SK-N-SH (cell line): ENCODE data around the gene CYP1B1. TPM values are rescaled to one million over a fixed set of nuclear protein-coding genes. Genes with fewer than 3 reads are reported as not detected.

ENCODE experiments used
- CTCF ChIA-PET: fragments of 300-600, 350-600 bp; formaldehyde crosslinking; extraction: SDS; loops from one replicate; lab custom pipeline; 2021; lab: Yijun Ruan, JAX
- POLR2A ChIA-PET: fragments of 350-600 bp; sonication (Branson Sonifier 250); formaldehyde crosslinking; extraction: SDS; loops from one replicate; lab custom pipeline; 2020; ENCODE audit warnings: antibody characterized with exemption, inconsistent platforms; lab: Yijun Ruan, JAX
- DNase-seq: peaks from one replicate; pipeline ENCODE4 v3.0.0; 2012
- H2AFZ ChIP-seq: fragments of 200-600 bp; sonication (generic); 2 replicates; pipeline ENCODE4 v1.8.1; 2016; ENCODE audit warnings: antibody characterized with exemption, mild to moderate bottlenecking, low read depth
- H3F3A ChIP-seq: fragments of 200-600 bp; sonication (generic); replicated peaks from 2 replicates; pipeline ENCODE3; 2016; ENCODE audit warnings: antibody characterized with exemption, mild to moderate bottlenecking; ENCODE audit not compliant: insufficient read depth
- H3K27ac ChIP-seq, 2 experiments: fragments of 200-500 bp in 1 of 2; fragments of 200-600 bp in 1 of 2; sonication (Bioruptor generic) in 1 of 2; sonication (generic), shearing (Covaris generic) in 1 of 2; 2 replicates each; pipeline versions ENCODE4 v1.5.1 to v1.6.1; 2014 to 2016; ENCODE audit warnings: low read depth in 2 of 2, inconsistent platforms in 1 of 2, low read length in 1 of 2, mild to moderate bottlenecking in 1 of 2, mixed read lengths in 1 of 2
- H3K27me3 ChIP-seq: fragments of 200-600 bp; sonication (generic), shearing (Covaris generic); 2 replicates; pipeline ENCODE4 v1.6.1; 2016; ENCODE audit warnings: mixed run types; ENCODE audit not compliant: insufficient read depth
- H3K36me3 ChIP-seq, 2 experiments: fragments of 200-500 bp in 1 of 2; fragments of 200-600 bp in 1 of 2; sonication (Bioruptor generic) in 1 of 2; sonication (generic) in 1 of 2; replicated peaks in 1 of 2; 2 replicates each; pipeline versions ENCODE3 to v1.5.1; 2014 to 2016; ENCODE audit warnings: low read length in 1 of 2, mild to moderate bottlenecking in 1 of 2; ENCODE audit not compliant: insufficient read depth in 2 of 2, control insufficient read depth in 1 of 2
- H3K4me1 ChIP-seq, 2 experiments: fragments of 200-500 bp in 1 of 2; fragments of 200-600 bp in 1 of 2; sonication (Bioruptor generic) in 1 of 2; sonication (generic), shearing (Covaris generic) in 1 of 2; 2 replicates each; pipeline versions ENCODE4 v1.5.1 to v1.6.1; 2014 to 2016; ENCODE audit warnings: low read depth in 1 of 2, low read length in 1 of 2, mixed run types in 1 of 2; ENCODE audit not compliant: insufficient read depth in 2 of 2, control insufficient read depth in 1 of 2
- H3K4me2 ChIP-seq: fragments of 200-600 bp; sonication (generic), shearing (Covaris generic); 2 replicates; pipeline ENCODE4 v1.6.1; 2017; ENCODE audit warnings: mixed run types
- H3K4me3 ChIP-seq, 2 experiments: fragments of 200-500 bp in 1 of 2; fragments of 200-600 bp in 1 of 2; sonication (Bioruptor generic) in 1 of 2; sonication (generic), shearing (Covaris generic) in 1 of 2; 2 replicates each; pipeline versions ENCODE4 v1.5.1 to v1.8.1; 2014 to 2016; ENCODE audit warnings: low read depth in 2 of 2, inconsistent platforms in 1 of 2, low read length in 1 of 2, mild to moderate bottlenecking in 1 of 2, mixed read lengths in 1 of 2, moderate library complexity in 1 of 2
- H3K79me2 ChIP-seq: fragments of 200-600 bp; sonication (generic); 2 replicates; pipeline ENCODE4 v1.8.1; 2017; ENCODE audit warnings: mild to moderate bottlenecking; ENCODE audit not compliant: insufficient read depth
- H3K9ac ChIP-seq: fragments of 200-600 bp; sonication (generic); 2 replicates; pipeline ENCODE4 v1.6.1; 2017; ENCODE audit warnings: mixed run types
- H3K9me2 ChIP-seq: fragments of 200-600 bp; sonication (generic); 2 replicates; pipeline ENCODE4 v1.6.1; 2017; ENCODE audit warnings: mixed run types
- H3K9me3 ChIP-seq: fragments of 200-600 bp; sonication (generic); 2 replicates; pipeline ENCODE4 v1.6.1; 2017; ENCODE audit warnings: mixed run types, mild to moderate bottlenecking, moderate library complexity
- H4K20me1 ChIP-seq: fragments of 200-600 bp; sonication (generic); 2 replicates; pipeline ENCODE4 v1.6.1; 2017; ENCODE audit warnings: mild to moderate bottlenecking, mixed run types; ENCODE audit not compliant: insufficient read depth
- CHD2 ChIP-seq: fragments of 150-350 bp; IDR thresholded peaks from 2 replicates; pipeline ENCODE4 v1.6.1; 2018; ENCODE audit warnings: low read length; ENCODE audit not compliant: partially characterized antibody
- ELF1 ChIP-seq: IDR thresholded peaks from 2 replicates; pipeline ENCODE4 v1.4.0; 2012
- EZH2phosphoT487 ChIP-seq: fragments of 200-600 bp; sonication (generic); IDR thresholded peaks from 2 replicates; pipeline ENCODE4 v1.6.1; 2017; ENCODE audit warnings: low read depth, mixed run types, mild to moderate bottlenecking, antibody characterized with exemption, moderate library complexity, borderline replicate concordance
- FOSL2 ChIP-seq: IDR thresholded peaks from 2 replicates; pipeline ENCODE4 v1.4.0; 2012; ENCODE audit warnings: low read depth, mild to moderate bottlenecking, moderate library complexity, borderline replicate concordance
- GATA2 ChIP-seq: sonication (generic); formaldehyde crosslinking; IDR thresholded peaks from 2 replicates; pipeline ENCODE4 v1.5.0; 2020; ENCODE audit warnings: mild to moderate bottlenecking, missing genetic modification reagents
- NFIC ChIP-seq: IDR thresholded peaks from 2 replicates; pipeline ENCODE4 v1.4.0; 2012; ENCODE audit warnings: borderline replicate concordance
- RAD21 ChIP-seq: IDR thresholded peaks from 2 replicates; pipeline ENCODE4 v1.6.1; 2012; ENCODE audit warnings: mild to moderate bottlenecking, low read length
- RFX5 ChIP-seq: IDR thresholded peaks from 2 replicates; pipeline ENCODE4 v1.6.1; 2012; ENCODE audit warnings: mild to moderate bottlenecking, improper control_type of control experiment, low read length
- SIN3A ChIP-seq: IDR thresholded peaks from 2 replicates; pipeline ENCODE4 v1.6.1; 2012; ENCODE audit warnings: low read depth, mild to moderate bottlenecking, low read length, moderate library complexity, borderline replicate concordance
- SMC3 ChIP-seq: IDR thresholded peaks from 2 replicates; pipeline ENCODE4 v1.6.1; 2012; ENCODE audit warnings: low read depth, low read length, improper control_type of control experiment
- TAF1 ChIP-seq: IDR thresholded peaks from 2 replicates; pipeline ENCODE4 v1.6.1; 2012; ENCODE audit warnings: low read depth, mild to moderate bottlenecking, low read length, moderate library complexity, borderline replicate concordance
- TCF12 ChIP-seq: IDR thresholded peaks from 2 replicates; pipeline ENCODE4 v1.4.0; 2012
- TEAD4 ChIP-seq: IDR thresholded peaks from 2 replicates; pipeline ENCODE4 v1.4.0; 2012; ENCODE audit warnings: mild to moderate bottlenecking, borderline replicate concordance; ENCODE audit not compliant: insufficient read depth
- YY1 ChIP-seq: IDR thresholded peaks from 2 replicates; pipeline ENCODE4 v1.4.0; 2012; ENCODE audit warnings: low read depth, mild to moderate bottlenecking
- WGBS: methylation state at CpG from one replicate; pipeline ENCODE4 v1.1.6; 2017; ENCODE audit warnings: low lambda C conversion rate; 5-methylcytosine and 5-hydroxymethylcytosine counted together
- polyA plus RNA-seq, 3 experiments: library from polyadenylated mRNA; depleted of rRNA; stranded (reverse); fragments of >200 nt; gene quantifications; 2 replicates each; pipeline ENCODE4 v1.2.3, GENCODE V29; 2012
- TF ChIP-seq, protein P1 (sequence below): IDR thresholded peaks from 2 replicates; pipeline ENCODE4 v1.4.0; 2012; ENCODE audit warnings: low read depth
- TF ChIP-seq, protein P2 (sequence below): fragments of 200-600 bp; sonication (generic); IDR thresholded peaks from 2 replicates; pipeline ENCODE4 v1.6.1; 2017; ENCODE audit warnings: antibody characterized with exemption, mild to moderate bottlenecking, moderate library complexity
- TF ChIP-seq, protein P3 (sequence below): fragments of 150-350 bp; IDR thresholded peaks from 2 replicates; pipeline ENCODE4 v1.6.1; 2016; ENCODE audit warnings: mild to moderate bottlenecking, low read depth, low read length
- TF ChIP-seq, protein P4 (sequence below): IDR thresholded peaks from 2 replicates; pipeline ENCODE4; 2012

The CYP1B1 gene
- polyA plus RNA-seq, 1 of the 3 experiments (the other 2 are of a cell fraction) = 0.20 TPM

DNA sequence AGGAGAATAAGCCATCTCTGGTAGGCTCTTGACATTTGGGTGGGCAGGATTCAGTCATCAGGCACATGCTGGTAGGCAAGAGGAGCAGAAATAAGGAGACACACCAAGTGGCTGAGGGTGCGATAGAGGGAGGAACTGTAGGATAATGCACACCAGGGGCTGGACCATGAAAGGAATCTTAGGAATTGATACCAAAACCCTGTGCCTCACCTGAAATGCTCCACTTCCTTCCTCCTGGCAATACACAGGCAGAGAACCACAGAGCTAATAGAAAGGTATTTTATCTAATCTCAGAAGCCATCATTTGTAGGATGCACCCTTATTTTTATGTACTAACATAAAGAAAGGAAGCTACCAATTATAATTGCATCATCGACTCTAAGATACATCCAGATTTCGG is 4.4 kb upstream of the CYP1B1 start:
- Histone ChIP-seq H3K36me3 (no peaks in the 10 kb centered on the region), H4K20me1 (no peaks in the 10 kb centered on the region), H3F3A (no peaks in the 10 kb centered on the region), H3K27ac (no peak overlapping the region), H3K79me2 (no peaks in the 10 kb centered on the region)
- CTCF ChIA-PET = interaction anchor here (0.6 to 7.4 kb wide), 5 partner anchors 12 to 430 kb away, joined by 3 to 157 read pairs (median 4); no protein-coding TSS in a partner anchor
- POLR2A ChIA-PET = no interaction called here
- TF ChIP-seq, protein P1, sequence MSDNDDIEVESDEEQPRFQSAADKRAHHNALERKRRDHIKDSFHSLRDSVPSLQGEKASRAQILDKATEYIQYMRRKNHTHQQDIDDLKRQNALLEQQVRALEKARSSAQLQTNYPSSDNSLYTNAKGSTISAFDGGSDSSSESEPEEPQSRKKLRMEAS = no peak
- TF ChIP-seq, protein P2, sequence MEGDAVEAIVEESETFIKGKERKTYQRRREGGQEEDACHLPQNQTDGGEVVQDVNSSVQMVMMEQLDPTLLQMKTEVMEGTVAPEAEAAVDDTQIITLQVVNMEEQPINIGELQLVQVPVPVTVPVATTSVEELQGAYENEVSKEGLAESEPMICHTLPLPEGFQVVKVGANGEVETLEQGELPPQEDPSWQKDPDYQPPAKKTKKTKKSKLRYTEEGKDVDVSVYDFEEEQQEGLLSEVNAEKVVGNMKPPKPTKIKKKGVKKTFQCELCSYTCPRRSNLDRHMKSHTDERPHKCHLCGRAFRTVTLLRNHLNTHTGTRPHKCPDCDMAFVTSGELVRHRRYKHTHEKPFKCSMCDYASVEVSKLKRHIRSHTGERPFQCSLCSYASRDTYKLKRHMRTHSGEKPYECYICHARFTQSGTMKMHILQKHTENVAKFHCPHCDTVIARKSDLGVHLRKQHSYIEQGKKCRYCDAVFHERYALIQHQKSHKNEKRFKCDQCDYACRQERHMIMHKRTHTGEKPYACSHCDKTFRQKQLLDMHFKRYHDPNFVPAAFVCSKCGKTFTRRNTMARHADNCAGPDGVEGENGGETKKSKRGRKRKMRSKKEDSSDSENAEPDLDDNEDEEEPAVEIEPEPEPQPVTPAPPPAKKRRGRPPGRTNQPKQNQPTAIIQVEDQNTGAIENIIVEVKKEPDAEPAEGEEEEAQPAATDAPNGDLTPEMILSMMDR = no peak
- TF ChIP-seq SMC3 = no peak
- no peak for TF ChIP-seq RAD21
- no peak for TF ChIP-seq NFIC
- no peak for TF ChIP-seq RFX5
- TF ChIP-seq, all 33 proteins: peak for 0
- 92% methylated on average over 3 of the region's 3 CpGs for WGBS
- Histone ChIP-seq H3K27me3 (no peaks in the 10 kb centered on the region; the same call in 1 of the 2 replicates), H3K9ac (no peak overlapping the region), H3K4me1 (peaks cover 0 to 13% of the 10 kb centered on the region in 2 experiments; a peak in 1 of 4 replicates), H3K9me2 (no peaks in the 10 kb centered on the region), H3K9me3 (no peaks in the 10 kb centered on the region), H3K4me2 (no peak overlapping the region), H3K4me3 (no peak overlapping the region), H2AFZ (no peak overlapping the region)
- no peak for DNase-seq

DNA sequence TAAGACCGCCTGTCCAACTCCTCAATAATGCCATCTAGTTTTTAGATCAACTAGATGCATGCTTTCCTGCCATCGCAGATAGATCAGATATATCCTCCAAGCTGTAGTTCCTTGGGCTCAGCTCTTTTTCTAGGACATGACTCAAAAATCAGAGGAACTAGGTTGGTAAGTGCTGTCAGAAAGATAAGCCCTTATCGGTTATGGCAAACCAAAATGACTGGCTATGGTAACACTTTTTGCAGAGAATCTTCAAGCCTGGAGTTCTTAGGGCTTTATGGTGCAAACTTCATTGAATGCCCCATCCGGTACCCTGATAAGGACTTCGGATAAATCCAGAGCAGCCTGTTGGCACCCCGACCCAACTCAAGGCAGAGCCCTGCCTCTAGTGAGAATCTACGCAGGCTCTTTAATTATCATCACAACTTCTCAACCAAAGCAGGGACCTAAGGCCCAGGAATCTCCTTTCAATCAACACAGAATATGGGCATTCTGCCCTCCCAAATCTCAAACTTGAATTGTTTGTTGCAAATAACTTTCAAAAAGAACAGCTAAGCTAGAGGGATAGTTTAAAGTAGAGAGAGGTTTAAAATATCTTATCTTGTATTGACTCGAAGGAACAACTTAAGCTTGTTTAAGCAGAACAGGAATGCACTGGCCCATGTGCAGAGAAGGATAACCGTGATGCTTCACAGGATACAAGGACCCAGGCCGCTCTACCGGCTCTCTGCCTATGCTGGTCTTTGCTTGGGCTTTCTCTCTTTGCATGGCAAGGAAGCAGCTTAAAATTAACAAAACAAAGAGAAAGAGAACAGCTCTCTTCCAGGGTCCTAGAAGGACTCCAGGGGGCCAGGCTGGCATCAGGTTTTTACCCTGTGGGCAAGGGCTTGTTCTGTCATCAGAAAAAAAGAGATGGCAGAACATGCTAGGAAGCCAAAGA is 3.4 kb upstream of the CYP1B1 start:
- DNase-seq = no peak
- H3K9me2 ChIP-seq = no peaks in the 10 kb centered on the region
- CTCF ChIA-PET = interaction anchor here (1.3 to 7.4 kb wide), 6 partner anchors 12 to 195 kb away, joined by 3 to 157 read pairs (median 6); no protein-coding TSS in a partner anchor
- no peaks in the 10 kb centered on the region for H3K36me3 ChIP-seq
- no peaks in the 10 kb centered on the region; the same call in 1 of the 2 replicates for H3K27me3 ChIP-seq
- WGBS = 80% methylated on average over 11 of the region's 11 CpGs
- no peaks in the 10 kb centered on the region for H3F3A ChIP-seq
- no peaks in the 10 kb centered on the region for H3K9me3 ChIP-seq
- H3K4me3 ChIP-seq = no peak overlapping the region
- no peak overlapping the region for H2AFZ ChIP-seq
- no peak overlapping the region for H3K4me2 ChIP-seq
- H3K9ac ChIP-seq = no peak overlapping the region
- no peaks in the 10 kb centered on the region for H3K79me2 ChIP-seq
- peaks cover 0 to 13% of the 10 kb centered on the region in 2 experiments; a peak in 1 of 4 replicates for H3K4me1 ChIP-seq
- H4K20me1 ChIP-seq = no peaks in the 10 kb centered on the region
- POLR2A ChIA-PET = no interaction called here
- H3K27ac ChIP-seq = no peak overlapping the region
- no peak for TF ChIP-seq TAF1
- TF ChIP-seq, protein P3, sequence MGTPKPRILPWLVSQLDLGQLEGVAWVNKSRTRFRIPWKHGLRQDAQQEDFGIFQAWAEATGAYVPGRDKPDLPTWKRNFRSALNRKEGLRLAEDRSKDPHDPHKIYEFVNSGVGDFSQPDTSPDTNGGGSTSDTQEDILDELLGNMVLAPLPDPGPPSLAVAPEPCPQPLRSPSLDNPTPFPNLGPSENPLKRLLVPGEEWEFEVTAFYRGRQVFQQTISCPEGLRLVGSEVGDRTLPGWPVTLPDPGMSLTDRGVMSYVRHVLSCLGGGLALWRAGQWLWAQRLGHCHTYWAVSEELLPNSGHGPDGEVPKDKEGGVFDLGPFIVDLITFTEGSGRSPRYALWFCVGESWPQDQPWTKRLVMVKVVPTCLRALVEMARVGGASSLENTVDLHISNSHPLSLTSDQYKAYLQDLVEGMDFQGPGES = no peak
- no peak for TF ChIP-seq FOSL2
- TF ChIP-seq TEAD4 = no peak
- TF ChIP-seq TCF12 = no peak
- TF ChIP-seq, protein P4, sequence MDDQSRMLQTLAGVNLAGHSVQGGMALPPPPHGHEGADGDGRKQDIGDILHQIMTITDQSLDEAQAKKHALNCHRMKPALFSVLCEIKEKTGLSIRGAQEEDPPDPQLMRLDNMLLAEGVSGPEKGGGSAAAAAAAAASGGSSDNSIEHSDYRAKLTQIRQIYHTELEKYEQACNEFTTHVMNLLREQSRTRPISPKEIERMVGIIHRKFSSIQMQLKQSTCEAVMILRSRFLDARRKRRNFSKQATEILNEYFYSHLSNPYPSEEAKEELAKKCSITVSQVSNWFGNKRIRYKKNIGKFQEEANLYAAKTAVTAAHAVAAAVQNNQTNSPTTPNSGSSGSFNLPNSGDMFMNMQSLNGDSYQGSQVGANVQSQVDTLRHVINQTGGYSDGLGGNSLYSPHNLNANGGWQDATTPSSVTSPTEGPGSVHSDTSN = no peak
- TF ChIP-seq CHD2 = no peak
- TF ChIP-seq SMC3 = no peak
- TF ChIP-seq YY1 = no peak
- TF ChIP-seq GATA2 (CRISPR knock-in tag) = no peak
- no peak for TF ChIP-seq SIN3A
- TF ChIP-seq, protein P1 = no peak
- no peak for TF ChIP-seq ELF1
- no peak for TF ChIP-seq EZH2phosphoT487
